ENCODE data around the gene ATF7. TPM values are rescaled to one million over a fixed set of nuclear protein-coding genes. Genes with fewer than 3 reads are reported as not detected.

ATF7 gene
- polyA plus RNA-seq, 1 of the 3 experiments (the other 2 are of a cell fraction) = 12.8 TPM

- peak; percentile 70 for DNase-seq
- no peak overlapping the region for H3K4me2 ChIP-seq
- POLR2A ChIA-PET = interaction anchor here (0.5 to 1.5 kb wide), 2 partner anchors 75 to 132 kb away, joined by 5 to 16 read pairs; partner anchors contain the start of gene ATP5MC2
- 47% methylated on average over 5 of the region's 5 CpGs for WGBS (ENCODE audit: low lambda C conversion rate)
- no peaks in the 10 kb centered on the region for H3K79me2 ChIP-seq (ENCODE audit: insufficient read depth)
- no peaks in the 10 kb centered on the region for H3K9me3 ChIP-seq
- H2AFZ ChIP-seq (ENCODE audit: low read depth) = no peak overlapping the region
- CTCF ChIA-PET = interaction anchor here (0.6 to 5.6 kb wide), 45 partner anchors 9 to 208 kb away, joined by 3 to 120 read pairs (median 5); partner anchors contain the start of genes ATF7, ATP5MC2 and CISTR
- H3F3A ChIP-seq (replicated peaks; ENCODE audit: insufficient read depth) = peaks cover 11% of the 10 kb centered on the region
- TF ChIP-seq CHD2 (IDR thresholded peaks at IDR 0.05; ENCODE audit: low read length, partially characterized antibody) (no peak), CTCF (IDR thresholded peaks at IDR 0.05) (peak; percentile 86), SMC3 (IDR thresholded peaks at IDR 0.05; ENCODE audit: low read depth, low read length) (peak; percentile 91), TEAD4 (IDR thresholded peaks at IDR 0.05; ENCODE audit: borderline replicate concordance, insufficient read depth) (no peak), IRF3 (IDR thresholded peaks at IDR 0.05; ENCODE audit: low read depth, low read length) (no peak), RAD21 (IDR thresholded peaks at IDR 0.05; ENCODE audit: low read length) (peak; percentile 89), GATA2 (CRISPR knock-in tag; IDR thresholded peaks at IDR 0.05) (no peak), ZBTB33 (IDR thresholded peaks at IDR 0.05; ENCODE audit: borderline replicate concordance, low read depth) (no peak), NRF1 (IDR thresholded peaks at IDR 0.05; ENCODE audit: low read depth, low read length) (no peak), TCF12 (IDR thresholded peaks at IDR 0.05) (no peak)
- no peaks in the 10 kb centered on the region for H4K20me1 ChIP-seq (ENCODE audit: insufficient read depth)
- H3K9me2 ChIP-seq = no peaks in the 10 kb centered on the region
- 0 out of 4 replicates have a peak, but pooled peaks cover 0 to 4% of the 10 kb centered on the region in 2 experiments for H3K4me1 ChIP-seq (ENCODE audit: control insufficient read depth in 1 of 2, insufficient read depth in 2 of 2, low read depth in 1 of 2, low read length in 1 of 2)
- peak overlapping the region in 1 of 2 experiments; percentile 19; a peak in 1 of 4 replicates for H3K27ac ChIP-seq (ENCODE audit: low read depth in 2 of 2, low read length in 1 of 2)
- H3K4me3 ChIP-seq (ENCODE audit: low read depth in 2 of 2, low read length in 1 of 2) = no peak overlapping the region
- peaks cover 10 to 44% of the 10 kb centered on the region in 2 experiments for H3K36me3 ChIP-seq (replicated peaks in 1 of 2; ENCODE audit: control insufficient read depth in 1 of 2, insufficient read depth in 2 of 2, low read length in 1 of 2)
- H3K9ac ChIP-seq = no peak overlapping the region
- H3K27me3 ChIP-seq (ENCODE audit: insufficient read depth) = no peaks in the 10 kb centered on the region
Measured at GRCh38 chr12:53543539-53543938, 82.6 kb downstream of the ATF7 start.

- Histone ChIP-seq H3K27me3 (ENCODE audit: insufficient read depth) (no peaks in the 10 kb centered on the region), H3K27ac (ENCODE audit: low read depth in 2 of 2, low read length in 1 of 2) (no peak overlapping the region), H2AFZ (ENCODE audit: low read depth) (no peak overlapping the region), H3K79me2 (ENCODE audit: insufficient read depth) (no peaks in the 10 kb centered on the region), H3K9me2 (no peaks in the 10 kb centered on the region), H3K4me2 (no peak overlapping the region), H3K9ac (no peak overlapping the region), H3K9me3 (no peaks in the 10 kb centered on the region), H3K4me1 (ENCODE audit: control insufficient read depth in 1 of 2, insufficient read depth in 2 of 2, low read depth in 1 of 2, low read length in 1 of 2) (0 out of 4 replicates have a peak, but pooled peaks cover 0 to 4% of the 10 kb centered on the region in 2 experiments), H4K20me1 (ENCODE audit: insufficient read depth) (no peaks in the 10 kb centered on the region), H3F3A (replicated peaks; ENCODE audit: insufficient read depth) (peaks cover 5% of the 10 kb centered on the region), H3K4me3 (ENCODE audit: low read depth in 2 of 2, low read length in 1 of 2) (no peak overlapping the region), H3K36me3 (replicated peaks in 1 of 2; ENCODE audit: control insufficient read depth in 1 of 2, insufficient read depth in 2 of 2, low read length in 1 of 2) (peaks cover 16 to 60% of the 10 kb centered on the region in 2 experiments)
- POLR2A ChIA-PET = interaction anchor here (1.2 kb wide), 1 partner anchor 39 kb away, joined by 4 read pairs; the partner anchor contains the start of gene TARBP2
- WGBS (ENCODE audit: low lambda C conversion rate) = 98% methylated on average over 3 of the region's 3 CpGs
- CTCF ChIA-PET = interaction anchor here (0.8 to 2.0 kb wide), 3 partner anchors 17 to 204 kb away, joined by 4 to 14 read pairs (median 8); partner anchors contain the start of gene ATP5MC2
- DNase-seq = no peak
- no peak for TF ChIP-seq SMC3 (IDR thresholded peaks at IDR 0.05; ENCODE audit: low read depth, low read length)
- TF ChIP-seq FOXM1 (IDR thresholded peaks at IDR 0.05; ENCODE audit: low read depth) = no peak
- no peak for TF ChIP-seq REST (IDR thresholded peaks at IDR 0.05; ENCODE audit: low read depth, low read length)
- TF ChIP-seq EZH2phosphoT487 (IDR thresholded peaks at IDR 0.05; ENCODE audit: borderline replicate concordance, low read depth) = no peak
- TF ChIP-seq FOSL2 (IDR thresholded peaks at IDR 0.05; ENCODE audit: borderline replicate concordance, low read depth) = no peak
- no peak for TF ChIP-seq RFX5 (IDR thresholded peaks at IDR 0.05; ENCODE audit: low read length)
- no peak for TF ChIP-seq FOXJ3 (CRISPR knock-in tag; IDR thresholded peaks at IDR 0.05)
- TF ChIP-seq TCF12 (IDR thresholded peaks at IDR 0.05) = no peak
- TF ChIP-seq RAD21 (IDR thresholded peaks at IDR 0.05; ENCODE audit: low read length) = no peak
- no peak for TF ChIP-seq YY1 (IDR thresholded peaks at IDR 0.05; ENCODE audit: low read depth)
Measured at GRCh38 chr12:53539526-53539925, 86.7 kb downstream of the ATF7 start.

Data from SK-N-SH (cell line).